PFSK-1 (cell line): Measurements from ENCODE around the gene CCDC27.

Experiments
- SIN3A ChIP-seq: IDR thresholded peaks from 2 replicates; pipeline ENCODE4 v1.6.1; 2012; ENCODE audit warnings: mild to moderate bottlenecking, low read length, moderate library complexity, borderline replicate concordance; ENCODE audit not compliant: insufficient read depth
- TAF1 ChIP-seq: IDR thresholded peaks from 2 replicates; pipeline ENCODE4 v1.6.1; 2012; ENCODE audit warnings: low read length, control low read depth, borderline replicate concordance; ENCODE audit not compliant: insufficient read depth

GRCh38 chr1:3752400-3752945 lies at the start of gene CCDC27:
- TF ChIP-seq TAF1 (no peak), SIN3A (no peak)
